ENCODE data around the gene MOGAT3. TPM values are rescaled to one million over a fixed set of nuclear protein-coding genes. Genes with fewer than 3 reads are reported as not detected.

MOGAT3 gene
- polyA plus RNA-seq, 10 donors = 0.16 to 0.25 TPM; not detected in 8

GRCh38 chr7:101161692-101162471 is 39.0 kb downstream of the MOGAT3 start:
- DNase-seq = no peak

DNA sequence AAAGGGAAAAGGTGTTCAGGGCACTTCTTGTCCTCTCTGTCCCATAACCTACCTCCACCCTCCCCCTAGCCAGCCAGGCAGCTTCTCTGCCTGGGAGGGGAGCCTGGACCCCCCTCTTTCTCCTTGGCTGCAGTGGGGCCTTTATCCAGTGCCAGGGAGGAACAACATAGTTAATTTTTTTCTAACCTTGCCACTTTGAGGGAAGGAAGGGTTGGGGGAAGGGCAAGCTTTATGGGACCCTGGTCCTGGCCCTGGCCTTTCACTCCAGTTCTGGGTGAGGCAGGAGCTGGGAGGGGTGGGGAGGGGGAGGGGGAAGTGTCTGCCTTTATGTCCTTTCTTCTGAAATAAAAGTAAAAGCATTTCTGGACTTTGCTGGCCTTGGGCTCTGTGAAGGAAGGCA is 39.9 kb downstream of the MOGAT3 start:
- no peak for DNase-seq

- no peak for DNase-seq
Observed at GRCh38 chr7:101159696-101160674, 40.9 kb downstream of the MOGAT3 start.

- no peak for DNase-seq
Observed at GRCh38 chr7:101156866-101157589, 43.8 kb downstream of the MOGAT3 start.

- DNase-seq = no peak
Observed at GRCh38 chr7:101156277-101156676, 44.6 kb downstream of the MOGAT3 start.

DNA sequence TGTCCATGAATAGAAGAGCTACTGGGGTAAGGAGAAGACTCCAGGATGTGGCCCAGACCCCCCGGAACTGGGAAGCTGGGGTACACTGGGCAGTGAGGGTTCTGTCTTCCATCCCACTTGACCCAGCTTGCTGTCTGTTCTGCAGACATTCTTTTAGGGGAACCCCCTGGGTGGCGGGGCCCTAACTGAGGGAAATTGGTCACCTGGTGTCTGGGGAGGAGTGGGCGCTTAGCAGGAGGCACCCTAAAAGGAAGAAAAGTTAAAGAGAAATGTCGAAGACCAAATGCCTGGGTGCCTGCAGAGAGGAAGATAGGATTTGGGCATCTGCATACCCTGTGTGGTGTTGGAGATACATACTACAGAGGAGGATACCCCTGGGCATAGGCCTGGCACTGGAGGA is 45.5 kb downstream of the MOGAT3 start:
- no peak for DNase-seq

- no peak for DNase-seq
Observed at GRCh38 chr7:101154693-101155102, 46.1 kb downstream of the MOGAT3 start.

DNA sequence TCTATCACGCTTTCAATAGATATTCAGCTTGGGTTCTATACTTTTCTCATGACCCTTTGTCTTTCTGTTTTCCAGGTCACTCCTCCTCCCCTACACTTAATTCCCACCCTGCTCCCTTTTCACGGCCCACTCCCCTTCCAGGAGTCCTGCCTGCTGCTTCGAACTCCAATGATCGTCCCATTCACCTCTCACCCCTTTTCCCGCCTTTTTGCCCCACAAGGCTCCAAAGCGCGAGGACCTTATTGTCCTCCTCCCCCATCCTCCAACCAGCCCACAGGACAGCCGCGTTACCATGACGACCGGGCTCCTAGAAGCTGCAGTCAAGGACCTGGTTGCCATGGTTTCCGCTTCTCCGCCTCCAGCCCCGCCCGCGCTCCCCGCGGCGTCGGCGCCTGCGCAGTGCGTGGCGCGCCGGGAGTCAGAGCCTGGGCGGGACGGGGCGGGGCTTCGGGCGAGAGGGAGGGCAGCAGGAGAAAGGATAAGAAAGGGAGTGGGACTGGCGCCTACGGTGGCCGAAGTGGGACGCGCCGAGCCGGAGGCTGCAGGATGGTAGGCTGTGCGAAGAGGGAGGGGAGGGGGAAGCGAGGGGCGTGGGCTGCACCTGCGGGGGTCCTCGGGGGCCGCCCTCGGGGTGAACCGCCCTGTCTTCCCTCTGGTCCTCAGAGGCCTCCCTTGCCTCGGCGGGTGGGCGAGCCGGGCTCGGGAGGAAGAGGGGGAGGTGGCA is 46.7 kb downstream of the MOGAT3 start, which contains the start of gene AP1S1:
TSS of gene AP1S1 (plus strand) at position 508 of the 724 bp plus-strand sequence. CDS start at position 547, 39 bp downstream.
- DNase-seq = peak; percentile 94 to 97 (median 95)

GRCh38 chr7:101151908-101152651 is 48.8 kb downstream of the MOGAT3 start:
- no peak for DNase-seq

Other genes with a start within 250 kb of the MOGAT3 start
- gene MUC12, start 231.5 kb downstream of the MOGAT3 start, polyA plus RNA-seq (ENCODE audit: insufficient read length in 10 of 10) = 1 to 10 TPM in 1 of 10 donors, under 1 TPM in 9; 0.34 to 1.1 (median 0.79) TPM
- gene MUC17, start 181.0 kb downstream of the MOGAT3 start, polyA plus RNA-seq (ENCODE audit: insufficient read length in 10 of 10) = under 1 TPM in 1 of 10 donors, not detected in 9; 0.04 TPM
- gene TRIM56, start 115.6 kb downstream of the MOGAT3 start, polyA plus RNA-seq (ENCODE audit: insufficient read length in 10 of 10) = 10 to 100 TPM in 2 of 10 donors, 1 to 10 TPM in 8; 5.7 to 11.5 (median 8.8) TPM
- gene SERPINE1, start 73.9 kb downstream of the MOGAT3 start, polyA plus RNA-seq (ENCODE audit: insufficient read length in 10 of 10) = 1 to 10 TPM; 1.9 to 5.2 (median 4.6) TPM
- 10 to 100 TPM; 17.0 to 43.3 (median 22.1) TPM for gene AP1S1, start 46.6 kb downstream of the MOGAT3 start, polyA plus RNA-seq (ENCODE audit: insufficient read length in 10 of 10)
- gene VGF, start 35.5 kb downstream of the MOGAT3 start, polyA plus RNA-seq (ENCODE audit: insufficient read length in 10 of 10) = not detected
- gene NAT16, start 20.7 kb downstream of the MOGAT3 start, polyA plus RNA-seq (ENCODE audit: insufficient read length in 10 of 10) = not detected
- 10 to 100 TPM; 37.4 to 72.9 (median 46.4) TPM for gene PLOD3, start 16.5 kb upstream of the MOGAT3 start, polyA plus RNA-seq (ENCODE audit: insufficient read length in 10 of 10)
- 10 to 100 TPM; 35.6 to 53.8 (median 41.2) TPM for gene ZNHIT1, start 17.1 kb upstream of the MOGAT3 start, polyA plus RNA-seq (ENCODE audit: insufficient read length in 10 of 10)
- 1 to 10 TPM; 4.3 to 8.7 (median 6.2) TPM for gene CLDN15, start 36.8 kb upstream of the MOGAT3 start, polyA plus RNA-seq (ENCODE audit: insufficient read length in 10 of 10)
- gene FIS1, start 44.0 kb upstream of the MOGAT3 start, polyA plus RNA-seq (ENCODE audit: insufficient read length in 10 of 10) = 100 to 1,000 TPM in 9 of 10 donors, 10 to 100 TPM in 1; 99.3 to 141 (median 119) TPM
- 10 to 100 TPM; 24.0 to 36.0 (median 25.7) TPM for gene IFT22, start 120.8 kb upstream of the MOGAT3 start, polyA plus RNA-seq (ENCODE audit: insufficient read length in 10 of 10)
- gene COL26A1, start 161.8 kb upstream of the MOGAT3 start, polyA plus RNA-seq (ENCODE audit: insufficient read length in 10 of 10) = 1 to 10 TPM in 7 of 10 donors, under 1 TPM in 3; 0.50 to 9.9 (median 1.2) TPM